Activated naive CD8-positive, alpha-beta T cell treated with anti-CD3 and anti-CD28 coated beads for 36 hours (primary cell): ENCODE results near the gene PPY. TPM values are rescaled to one million over a fixed set of nuclear protein-coding genes. Genes with fewer than 3 reads are reported as not detected.
"Not testable (repeated sequence)": the region's sequence is repeated elsewhere in the genome, so short reads cannot be mapped to it uniquely, and the experiment has no call there.

Experiments used
- DNase-seq: peaks from one replicate; pipeline ENCODE4 v3.0.0; 2021
- H3K27ac Mint-ChIP-seq: one replicate; pipeline ENCODE4 v1.8.0; 2022; ENCODE audit warnings: mild to moderate bottlenecking, moderate library complexity, mixed read lengths
- H3K27me3 Mint-ChIP-seq: one replicate; pipeline ENCODE4 v1.8.0; 2022; ENCODE audit warnings: mild to moderate bottlenecking, mixed read lengths
- H3K36me3 Mint-ChIP-seq: one replicate; pipeline ENCODE4 v1.8.0; 2021; ENCODE audit warnings: mild to moderate bottlenecking, mixed read lengths
- H3K4me1 Mint-ChIP-seq: one replicate; pipeline ENCODE4 v1.8.0; 2021; ENCODE audit warnings: mixed read lengths
- H3K4me3 Mint-ChIP-seq: one replicate; pipeline ENCODE4 v1.8.0; 2022; ENCODE audit warnings: mild to moderate bottlenecking, moderate library complexity, mixed read lengths
- H3K9me3 Mint-ChIP-seq: one replicate; pipeline ENCODE4 v1.8.0; 2022; ENCODE audit warnings: mixed read lengths
- total RNA-seq, 2 experiments: library from RNA; stranded (reverse); gene quantifications; one replicate each; pipeline ENCODE4 v1.2.3, GENCODE V29; 2021

The PPY gene
- total RNA-seq, 2 experiments from 2014 or later = not detected

DNA sequence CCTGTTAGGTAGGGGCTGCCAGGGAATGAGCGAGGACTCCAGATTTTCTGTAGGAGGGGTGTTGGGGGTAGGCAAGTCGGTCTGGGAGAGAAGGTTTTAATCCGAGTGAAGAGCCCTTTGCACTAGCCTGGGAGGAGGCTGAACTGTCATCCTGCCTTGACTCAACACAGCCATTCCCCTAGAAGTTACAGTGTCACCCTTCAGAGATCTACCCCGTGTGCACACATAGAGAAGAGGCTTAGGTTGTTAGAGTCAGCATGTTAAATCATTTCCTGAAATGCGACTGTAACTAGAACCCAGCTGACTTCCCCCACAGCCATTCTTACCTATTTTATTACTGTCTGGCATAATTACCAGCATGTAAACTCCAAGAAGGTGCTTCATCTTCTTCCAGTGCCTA lies 14.3 kb downstream of the PPY start:
- H3K27me3 Mint-ChIP-seq, H3K9me3 Mint-ChIP-seq, DNase-seq, H3K36me3 Mint-ChIP-seq: not testable (repeated sequence)
- Mint-ChIP-seq H3K4me3 (peak overlapping the region; percentile 77), H3K4me1 (peaks cover 32% of the 10 kb centered on the region), H3K27ac (peak overlapping the region; percentile 79)

DNA sequence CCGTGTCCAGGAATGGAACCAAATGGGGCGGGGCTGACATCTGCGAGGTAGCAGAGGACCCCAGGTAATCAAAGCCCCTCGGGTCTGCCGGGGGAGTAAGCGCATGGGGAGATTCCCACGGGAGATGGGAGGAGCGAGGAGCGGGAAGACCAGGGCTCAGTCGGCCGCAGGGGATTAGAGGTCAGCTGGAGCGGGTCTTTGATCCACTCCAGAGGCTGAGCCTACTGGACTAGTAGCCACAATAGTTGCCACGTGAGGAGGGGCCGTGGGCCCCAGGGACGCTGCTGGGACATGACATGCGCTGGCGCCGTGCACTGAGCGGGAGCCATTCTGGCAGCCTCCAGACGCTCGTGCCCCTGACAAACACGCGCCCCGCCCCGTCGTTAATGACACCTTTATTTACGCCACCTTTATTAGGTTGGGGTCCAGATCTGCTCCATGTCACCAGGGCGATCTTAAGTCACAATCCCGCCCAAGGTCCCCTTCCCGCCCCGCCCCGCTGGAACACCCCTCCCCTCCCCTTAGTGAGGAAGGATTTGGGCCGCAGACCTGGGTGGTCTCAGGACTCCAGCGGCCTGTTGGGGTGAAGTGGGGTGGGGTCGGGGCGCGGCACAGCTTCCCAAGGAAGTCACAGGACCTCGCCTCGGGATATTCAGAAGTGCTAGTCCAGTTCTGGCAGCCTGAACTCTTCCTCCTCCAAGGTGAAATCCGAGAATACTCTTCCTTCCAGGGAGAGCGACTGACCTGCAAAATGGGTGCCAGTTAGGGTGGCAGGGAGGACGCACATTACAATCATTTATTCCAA lies 15.0 kb downstream of the PPY start:
- H3K4me1 Mint-ChIP-seq = peaks cover 32% of the 10 kb centered on the region
- peak; percentile 24 for DNase-seq
- H3K27ac Mint-ChIP-seq = peak overlapping the region; percentile 79
- peak overlapping the region; percentile 77 for H3K4me3 Mint-ChIP-seq
- no peaks in the 10 kb centered on the region for H3K36me3 Mint-ChIP-seq
- H3K27me3 Mint-ChIP-seq = peaks cover 9% of the 10 kb centered on the region
- no peaks in the 10 kb centered on the region for H3K9me3 Mint-ChIP-seq

DNA sequence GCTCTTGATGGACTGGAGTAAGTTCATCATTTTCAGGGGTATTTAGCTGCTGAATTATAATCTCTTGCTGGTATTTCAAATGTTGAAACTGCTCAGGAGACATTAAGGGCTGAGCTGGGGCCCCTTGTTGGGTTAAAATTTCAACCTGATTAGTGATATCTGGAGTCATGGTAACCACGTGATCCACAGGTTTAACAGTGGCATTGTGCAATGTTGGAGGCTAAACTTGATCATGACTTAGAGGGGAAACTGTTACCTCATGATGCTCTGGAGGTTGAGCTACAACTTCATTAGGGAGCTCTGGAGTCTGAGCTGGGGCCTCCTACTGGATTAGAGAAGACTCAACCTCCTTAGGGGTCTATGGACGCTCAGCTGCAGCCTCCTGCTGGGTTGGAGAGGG lies 17.7 kb downstream of the PPY start:
- DNase-seq = no peak
- H3K4me3 Mint-ChIP-seq = no peak overlapping the region
- no peak overlapping the region for H3K27ac Mint-ChIP-seq
- H3K4me1 Mint-ChIP-seq = peaks cover 27% of the 10 kb centered on the region
- H3K27me3 Mint-ChIP-seq = peaks cover 9% of the 10 kb centered on the region
- no peaks in the 10 kb centered on the region for H3K36me3 Mint-ChIP-seq
- H3K9me3 Mint-ChIP-seq = no peaks in the 10 kb centered on the region

DNA sequence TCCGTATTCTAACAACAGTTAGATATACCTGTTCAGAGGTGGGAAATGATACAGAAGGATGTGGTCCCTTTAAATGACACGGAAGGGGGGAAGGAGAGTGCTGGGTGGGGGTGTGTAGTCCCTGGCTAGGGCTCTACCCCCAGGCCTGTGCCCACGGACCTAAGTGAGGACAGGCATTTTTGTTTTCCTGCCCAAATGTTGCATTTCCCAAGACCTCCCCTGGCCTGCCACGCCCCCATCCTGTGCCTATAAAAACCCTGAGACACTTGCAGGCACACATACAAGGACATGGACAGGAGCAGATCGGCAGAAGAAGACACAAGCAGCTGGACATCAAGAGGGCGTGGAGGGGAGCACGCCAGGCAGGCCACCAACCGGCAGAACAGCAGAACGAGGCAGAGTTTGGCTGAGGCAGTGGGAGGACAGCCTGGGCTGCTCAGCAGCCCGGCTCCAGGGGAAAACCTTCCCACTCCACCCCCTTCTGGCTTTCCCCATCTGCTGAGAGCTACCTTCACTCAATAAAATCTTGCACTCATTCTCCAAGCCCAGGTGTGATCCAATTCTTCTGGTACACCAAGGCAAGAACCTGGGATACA lies 21.7 kb downstream of the PPY start:
- peaks cover 3% of the 10 kb centered on the region for H3K27me3 Mint-ChIP-seq
- no peak overlapping the region for H3K27ac Mint-ChIP-seq
- peaks cover 2% of the 10 kb centered on the region for H3K36me3 Mint-ChIP-seq
- peaks cover 4% of the 10 kb centered on the region for H3K9me3 Mint-ChIP-seq
- peaks cover 16% of the 10 kb centered on the region for H3K4me1 Mint-ChIP-seq
- H3K4me3 Mint-ChIP-seq = no peak overlapping the region
- DNase-seq = no peak

DNA sequence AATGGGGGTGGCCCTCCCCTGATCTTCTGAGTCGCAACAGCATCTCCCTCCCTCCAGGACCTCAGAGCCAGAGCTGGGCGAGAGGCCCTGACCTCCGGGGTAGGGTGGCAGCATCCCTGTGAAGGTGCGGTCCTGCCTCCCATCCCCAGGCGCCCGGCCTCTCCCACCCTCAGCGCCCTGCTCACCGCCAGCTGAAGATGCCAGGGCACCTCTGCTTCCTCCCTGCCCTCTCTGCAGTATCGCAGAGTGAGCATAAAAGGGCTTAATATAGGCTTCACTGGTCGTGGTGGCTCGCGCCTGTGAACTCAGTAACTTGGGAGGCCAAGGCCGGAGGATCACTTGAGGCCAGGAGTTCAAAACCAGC lies 24.3 kb downstream of the PPY start:
- H3K4me1 Mint-ChIP-seq = peaks cover 9% of the 10 kb centered on the region
- no peaks in the 10 kb centered on the region for H3K27me3 Mint-ChIP-seq
- no peak overlapping the region for H3K27ac Mint-ChIP-seq
- no peak for DNase-seq
- H3K4me3 Mint-ChIP-seq = peak overlapping the region; percentile 55
- H3K9me3 Mint-ChIP-seq = peaks cover 4% of the 10 kb centered on the region
- H3K36me3 Mint-ChIP-seq = peaks cover 2% of the 10 kb centered on the region

DNA sequence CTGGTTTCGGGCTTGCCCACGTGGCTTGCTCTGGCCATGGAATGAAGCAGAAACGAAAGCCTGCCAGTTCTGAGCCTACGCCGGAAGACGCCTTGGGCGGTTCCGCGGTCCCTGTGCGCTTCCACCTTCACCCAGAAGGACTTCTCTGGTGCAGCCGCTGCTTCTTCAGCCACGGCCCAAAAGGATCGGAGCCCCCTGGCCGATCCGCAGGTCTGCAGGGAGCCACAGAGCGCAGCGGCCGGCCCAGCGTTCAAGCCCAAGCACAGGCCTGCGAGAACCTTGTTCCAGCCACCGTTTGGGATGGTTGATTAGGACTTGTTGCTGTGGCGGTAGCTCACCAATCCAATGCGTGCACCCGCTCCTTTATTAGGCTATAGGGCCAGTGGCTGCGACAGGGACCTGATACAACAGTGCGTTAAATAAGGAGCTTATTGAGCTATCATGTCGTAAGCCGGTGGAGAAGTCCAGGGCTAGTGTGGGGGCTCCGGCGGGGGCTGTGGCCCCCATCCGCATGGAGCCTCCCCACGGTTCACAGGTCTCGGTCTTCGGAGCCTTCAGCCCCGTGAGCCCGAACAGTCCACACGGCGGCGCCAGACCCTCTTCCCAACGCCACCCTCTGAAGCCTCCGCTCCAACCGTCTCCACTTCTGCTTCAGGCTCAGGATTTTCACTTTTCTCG lies 24.8 kb downstream of the PPY start:
- Mint-ChIP-seq H3K4me1 (peaks cover 9% of the 10 kb centered on the region), H3K36me3 (peaks cover 2% of the 10 kb centered on the region), H3K27ac (peak overlapping the region; percentile 12), H3K27me3 (no peaks in the 10 kb centered on the region), H3K4me3 (peak overlapping the region; percentile 55), H3K9me3 (peaks cover 4% of the 10 kb centered on the region)
- DNase-seq = peak; percentile 50

DNA sequence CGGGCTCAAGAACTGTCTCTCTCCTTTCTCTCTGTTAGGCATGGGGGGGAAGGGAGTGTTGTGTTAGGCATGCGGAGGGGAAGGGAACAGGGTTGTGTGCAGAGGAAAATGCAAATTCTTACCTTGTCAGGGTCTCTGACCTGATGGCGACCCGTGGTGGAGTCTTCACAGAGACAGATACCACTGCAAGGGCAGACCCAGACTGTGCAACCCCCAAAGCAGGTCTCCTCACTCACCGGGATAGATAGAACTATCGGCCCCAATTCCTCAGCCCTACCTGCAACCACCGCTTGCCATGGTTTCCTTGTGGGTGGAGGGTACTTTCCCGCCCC lies 25.3 kb downstream of the PPY start:
- Mint-ChIP-seq H3K4me3 (peak overlapping the region; percentile 55), H3K27me3 (no peaks in the 10 kb centered on the region), H3K27ac (no peak overlapping the region), H3K4me1 (peaks cover 9% of the 10 kb centered on the region), H3K9me3 (peaks cover 4% of the 10 kb centered on the region), H3K36me3 (peaks cover 2% of the 10 kb centered on the region)
- DNase-seq = no peak

DNA sequence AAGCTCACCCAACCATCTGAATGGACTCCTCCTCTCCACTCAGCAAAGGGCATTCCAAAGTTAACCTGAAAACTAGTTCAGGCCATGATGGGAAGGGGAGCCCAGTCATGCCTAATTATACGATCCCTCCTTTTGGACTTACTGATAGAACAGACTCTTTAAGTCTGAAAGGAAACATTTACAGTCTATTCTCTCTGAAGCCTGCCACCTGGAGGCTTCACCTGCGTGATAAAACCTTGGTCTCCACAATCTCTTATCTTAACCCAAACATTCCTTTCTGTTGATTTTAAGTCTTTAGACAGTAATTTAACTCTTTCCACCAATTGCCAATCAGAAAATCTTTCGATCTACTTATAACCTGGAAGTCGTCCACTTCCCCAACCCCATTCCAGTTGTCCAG lies 25.9 kb downstream of the PPY start:
- no peak overlapping the region for H3K4me3 Mint-ChIP-seq
- no peaks in the 10 kb centered on the region for H3K27me3 Mint-ChIP-seq
- peaks cover 9% of the 10 kb centered on the region for H3K4me1 Mint-ChIP-seq
- DNase-seq = no peak
- H3K9me3 Mint-ChIP-seq = peaks cover 4% of the 10 kb centered on the region
- H3K36me3 Mint-ChIP-seq = peaks cover 2% of the 10 kb centered on the region
- H3K27ac Mint-ChIP-seq = no peak overlapping the region

DNA sequence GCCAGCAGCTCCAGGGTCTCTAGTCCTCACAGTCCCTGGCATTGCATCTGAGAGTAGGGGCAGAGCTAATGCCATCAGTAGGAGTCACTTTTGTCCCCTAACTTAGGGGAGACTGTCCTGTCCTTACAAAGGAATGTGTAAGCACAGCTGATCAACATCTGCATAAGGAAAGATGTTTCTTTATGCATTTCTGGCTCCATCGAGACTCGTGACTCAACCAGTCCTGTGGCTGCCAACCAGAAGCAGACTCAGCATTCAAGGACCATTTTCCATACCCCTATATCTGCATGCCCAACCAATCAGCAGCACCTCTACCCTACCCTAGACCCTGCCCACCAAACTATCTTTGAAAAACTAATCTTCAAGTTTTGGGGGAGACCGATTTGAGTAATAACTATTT lies 26.7 kb downstream of the PPY start:
- H3K27me3 Mint-ChIP-seq = no peaks in the 10 kb centered on the region

DNA sequence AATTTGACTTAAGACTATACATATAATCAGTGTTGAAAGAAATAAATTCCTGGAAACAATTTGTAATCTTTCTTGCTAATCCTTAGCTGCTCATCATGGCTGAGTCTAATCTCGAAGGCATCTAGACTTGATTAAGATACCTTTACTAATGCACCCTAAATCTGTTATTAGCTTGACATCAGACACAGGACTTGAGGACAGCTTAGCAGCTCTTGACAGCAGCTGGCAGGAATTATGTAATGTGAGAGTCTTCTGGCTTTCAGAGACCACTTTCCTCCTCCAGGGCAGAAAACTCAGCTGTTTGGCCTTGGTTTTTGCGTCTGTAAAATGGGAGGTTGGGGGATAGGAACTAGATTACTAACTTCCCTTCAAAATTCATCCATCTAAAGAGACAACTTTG lies 27.8 kb downstream of the PPY start:
- Mint-ChIP-seq H3K4me3 (no peak overlapping the region), H3K9me3 (peaks cover 4% of the 10 kb centered on the region), H3K27ac (no peak overlapping the region), H3K27me3 (no peaks in the 10 kb centered on the region), H3K36me3 (peaks cover 2% of the 10 kb centered on the region), H3K4me1 (peaks cover 9% of the 10 kb centered on the region)
- DNase-seq = no peak

More for the DNA sequence above, 26.7 kb downstream of the PPY start:
- Mint-ChIP-seq H3K9me3 (peaks cover 4% of the 10 kb centered on the region), H3K4me3 (no peak overlapping the region), H3K36me3 (peaks cover 2% of the 10 kb centered on the region), H3K27ac (no peak overlapping the region), H3K4me1 (peaks cover 9% of the 10 kb centered on the region)
- DNase-seq = no peak

DNA sequence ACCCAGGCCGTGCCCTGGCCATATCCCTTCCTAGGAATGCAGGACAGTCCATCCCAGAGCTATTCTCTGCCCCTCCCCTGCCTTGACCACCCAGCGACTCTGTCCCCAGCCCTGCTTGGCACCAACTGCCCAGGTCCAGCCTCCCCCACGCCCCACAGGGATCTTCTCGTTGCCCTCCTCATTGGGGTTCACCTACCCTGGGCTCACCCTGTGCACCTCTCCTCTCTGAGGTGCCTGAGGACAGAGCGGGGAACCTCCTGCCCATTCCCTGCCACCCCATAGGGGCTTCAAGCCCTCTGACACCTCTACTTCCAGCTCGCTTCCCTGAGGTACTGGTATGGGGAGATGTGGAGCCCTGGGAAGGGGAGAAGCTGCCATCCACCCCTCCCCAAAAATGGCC lies 28.7 kb downstream of the PPY start:
- Mint-ChIP-seq H3K27me3 (no peaks in the 10 kb centered on the region), H3K36me3 (peaks cover 2% of the 10 kb centered on the region), H3K4me3 (no peak overlapping the region), H3K4me1 (peaks cover 9% of the 10 kb centered on the region), H3K27ac (no peak overlapping the region), H3K9me3 (peaks cover 4% of the 10 kb centered on the region)
- no peak for DNase-seq

DNA sequence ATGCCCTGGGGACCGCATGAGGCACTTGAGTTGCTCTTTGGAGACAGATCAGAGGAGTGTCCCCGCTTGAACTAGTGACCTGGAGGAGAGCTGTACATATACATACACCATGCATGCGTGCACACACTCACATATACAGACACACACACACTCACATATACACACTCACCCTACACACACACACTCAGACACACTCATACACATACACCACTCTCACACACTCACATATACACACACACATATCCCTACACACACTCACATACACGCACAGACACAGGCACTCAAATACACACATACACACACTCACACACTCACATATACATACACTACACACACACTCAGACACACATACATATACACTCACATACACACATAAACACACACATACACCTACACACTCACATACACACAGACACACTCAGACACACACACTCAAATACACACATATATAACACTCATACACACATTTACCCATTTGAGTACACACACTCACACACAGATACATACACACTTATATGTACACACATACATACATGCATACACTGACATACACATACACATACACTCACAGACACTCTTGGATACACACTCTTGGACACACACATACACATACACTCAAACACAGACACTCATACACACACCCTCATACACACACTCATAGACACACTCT lies 29.5 kb downstream of the PPY start:
- H3K9me3 Mint-ChIP-seq = peaks cover 4% of the 10 kb centered on the region
- H3K4me1 Mint-ChIP-seq = peaks cover 7% of the 10 kb centered on the region
- no peak overlapping the region for H3K27ac Mint-ChIP-seq
- H3K36me3 Mint-ChIP-seq = peaks cover 2% of the 10 kb centered on the region
- no peak for DNase-seq
- no peaks in the 10 kb centered on the region for H3K27me3 Mint-ChIP-seq
- H3K4me3 Mint-ChIP-seq = no peak overlapping the region

DNA sequence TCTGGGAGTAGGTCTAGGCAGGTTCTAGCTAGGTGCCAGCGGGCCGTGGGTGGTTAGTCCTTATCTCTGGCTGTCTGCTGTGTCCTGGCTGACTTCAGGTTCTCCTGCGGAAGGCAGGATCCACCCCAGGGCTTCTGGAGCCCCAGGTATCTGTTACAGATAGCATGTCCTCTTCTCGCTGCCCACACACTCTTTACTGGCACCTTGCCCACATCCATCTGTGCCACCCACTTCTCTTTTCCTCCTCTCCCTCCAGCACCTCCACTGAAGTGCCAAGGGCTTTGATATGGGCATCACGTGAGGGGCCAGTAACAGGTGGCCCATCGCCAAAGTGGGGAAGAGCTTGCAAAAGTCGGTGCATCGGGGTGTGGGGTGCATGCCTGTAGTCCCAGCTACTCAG lies 30.4 kb downstream of the PPY start:
- peaks cover 4% of the 10 kb centered on the region for H3K9me3 Mint-ChIP-seq
- no peak for DNase-seq
- H3K27ac Mint-ChIP-seq = no peak overlapping the region
- H3K4me3 Mint-ChIP-seq = no peak overlapping the region
- peaks cover under 1% of the 10 kb centered on the region for H3K27me3 Mint-ChIP-seq
- H3K4me1 Mint-ChIP-seq = peaks cover 4% of the 10 kb centered on the region
- H3K36me3 Mint-ChIP-seq = peaks cover 2% of the 10 kb centered on the region

DNA sequence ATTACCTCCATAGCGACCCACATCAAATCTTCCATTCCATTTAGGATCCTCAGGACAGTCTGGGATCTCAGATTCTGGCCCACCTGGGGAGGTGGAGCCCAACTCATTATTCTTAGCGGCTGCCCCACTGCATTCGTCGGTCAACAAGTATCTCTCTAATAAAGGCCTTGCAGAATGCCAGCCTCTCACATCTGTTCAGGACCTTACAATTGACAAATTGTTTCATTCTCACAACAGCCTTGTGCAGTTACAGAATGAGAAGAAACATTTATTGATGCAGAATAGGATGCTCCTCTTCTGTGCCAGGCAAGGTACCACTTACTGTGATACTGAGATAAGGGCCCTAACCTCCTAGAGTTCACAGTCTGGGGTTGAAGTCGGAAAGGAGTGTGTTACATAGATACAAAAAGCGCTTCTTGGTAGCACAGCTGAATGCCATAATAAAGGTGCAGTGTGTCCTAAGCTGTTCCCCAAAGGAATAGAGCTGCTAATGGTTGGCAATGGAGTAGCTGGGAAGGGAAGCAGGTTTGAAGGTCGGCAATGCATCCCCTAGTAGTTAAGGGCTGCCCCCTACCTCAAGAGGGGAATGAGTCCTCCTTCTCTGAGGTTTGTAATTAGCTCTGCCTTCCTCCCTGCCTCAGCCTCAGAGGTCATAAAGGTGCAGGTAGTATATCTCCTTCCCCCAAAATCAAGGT lies 32.6 kb downstream of the PPY start:
- peaks cover 13% of the 10 kb centered on the region for H3K27me3 Mint-ChIP-seq

More for the DNA sequence above, 32.6 kb downstream of the PPY start:
- Mint-ChIP-seq H3K4me1 (peaks cover 7% of the 10 kb centered on the region), H3K27ac (no peak overlapping the region), H3K36me3 (no peaks in the 10 kb centered on the region), H3K4me3 (no peak overlapping the region), H3K9me3 (no peaks in the 10 kb centered on the region)
- no peak for DNase-seq
